ENCODE results near the gene RUFY1. TPM values are rescaled to one million over a fixed set of nuclear protein-coding genes. Genes with fewer than 3 reads are reported as not detected.

The RUFY1 gene
- total and polyA plus RNA-seq, 10 of the 15 experiments (the other 5 are each of a cell fraction or from before 2014, with no cell fraction given), result 5.7 to 36.3 (median 24.5) TPM

DNA sequence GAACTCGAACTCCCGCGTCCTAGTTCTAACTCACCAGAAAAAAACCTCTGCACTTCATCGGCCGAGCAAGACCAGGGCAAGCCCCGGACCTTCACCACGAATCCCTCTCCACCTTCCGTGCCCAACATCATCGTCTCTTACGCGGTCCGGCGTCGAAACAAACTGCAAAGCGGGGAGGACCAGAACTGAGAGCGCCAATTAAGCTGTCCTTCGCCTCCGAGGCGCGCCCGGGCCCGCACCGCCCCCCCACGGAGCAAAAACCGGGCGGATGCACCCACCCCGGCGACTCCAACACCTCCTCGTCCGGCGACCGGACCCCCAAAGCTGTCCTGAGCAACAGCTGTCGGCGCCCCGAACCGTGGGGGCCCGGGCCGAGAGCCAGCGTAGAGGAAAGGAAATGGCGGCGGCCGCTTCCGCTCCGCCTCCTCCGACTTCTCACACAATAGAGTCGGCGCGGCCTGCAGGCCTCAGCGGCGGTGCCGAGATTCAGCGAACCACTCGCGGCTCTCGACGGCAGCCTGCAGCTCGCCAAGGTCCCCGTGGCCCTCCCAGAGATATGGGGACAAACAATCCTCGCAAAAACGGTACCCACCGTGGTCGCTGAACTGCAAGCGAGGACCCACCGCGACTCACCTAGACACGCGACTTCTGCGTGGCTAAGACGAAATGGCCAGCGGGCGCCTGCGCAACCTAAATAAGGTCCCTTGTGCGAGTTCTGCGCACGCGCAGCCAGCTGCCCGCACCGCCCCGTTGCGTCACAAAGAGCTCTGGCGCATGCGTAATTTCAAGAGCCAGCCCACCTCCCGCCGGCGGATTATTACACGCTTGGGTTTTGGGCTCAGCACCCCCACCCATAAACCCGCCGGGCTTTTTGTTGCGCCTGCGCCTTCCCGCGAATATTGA, 72.9 kb downstream of the RUFY1 start, which contains the start of gene HNRNPH1 (continued):
- TF ChIP-seq ETV6 (conservative IDR thresholded peaks at IDR 0.05 in 1 of 2, IDR thresholded peaks at IDR 0.05 in 1 of 2; ENCODE audit: borderline replicate concordance in 1 of 2, low read depth in 1 of 2) (peak in 1 of 2 experiments; percentile 20; a peak in 1 of 4 replicates), SMAD5 (IDR thresholded peaks at IDR 0.05; ENCODE audit: low read depth) (peak; percentile 99), CEBPB (IDR thresholded peaks at IDR 0.05; ENCODE audit: borderline replicate concordance in 1 of 2, low read depth in 2 of 2, low read length in 2 of 2) (peak in 1 of 2 experiments; percentile 41; a peak in 1 of 4 replicates), SMC3 (IDR thresholded peaks at IDR 0.05; ENCODE audit: borderline replicate concordance, low read length) (no peak), EGR1 (IDR thresholded peaks at IDR 0.05; ENCODE audit: borderline replicate concordance in 1 of 2, low read depth in 2 of 2, low read length in 2 of 2) (0 out of 3 replicates have a peak, but pooled peaks of 1 of the 2 experiments have one; percentile 35), GATAD2B (conservative IDR thresholded peaks at IDR 0.05; ENCODE audit: low read depth) (peak; percentile 43), ZNF622 (IDR thresholded peaks at IDR 0.05) (no peak), HDGF (IDR thresholded peaks at IDR 0.05) (peak; percentile 38; the same call in 1 of the 2 replicates), BHLHE40 (IDR thresholded peaks at IDR 0.05; ENCODE audit: borderline replicate concordance in 1 of 2, low read depth in 2 of 2, low read length in 1 of 2) (peak; percentile 41 to 87; a peak in 3 of 4 replicates), BACH1 (IDR thresholded peaks at IDR 0.05; ENCODE audit: borderline replicate concordance) (peak; percentile 81), DPF2 (IDR thresholded peaks at IDR 0.05) (peak; percentile 31), CHD2 (IDR thresholded peaks at IDR 0.05; ENCODE audit: borderline replicate concordance, low read depth, low read length) (no peak), TARDBP (IDR thresholded peaks at IDR 0.05; ENCODE audit: borderline replicate concordance) (peak; percentile 82; the same call in 1 of the 2 replicates), NFYA (IDR thresholded peaks at IDR 0.05; ENCODE audit: borderline replicate concordance, low read depth, low read length) (no peak), IRF4 (IDR thresholded peaks at IDR 0.05; ENCODE audit: low read depth, low read length) (no peak), NFIC (IDR thresholded peaks at IDR 0.05; ENCODE audit: low read depth, low read length) (no peak), IKZF2 (IDR thresholded peaks at IDR 0.05) (no peak), POLR2AphosphoS5 (IDR thresholded peaks at IDR 0.05; ENCODE audit: low read length) (peak; percentile 100)
- TF ChIP-seq, protein P1, sequence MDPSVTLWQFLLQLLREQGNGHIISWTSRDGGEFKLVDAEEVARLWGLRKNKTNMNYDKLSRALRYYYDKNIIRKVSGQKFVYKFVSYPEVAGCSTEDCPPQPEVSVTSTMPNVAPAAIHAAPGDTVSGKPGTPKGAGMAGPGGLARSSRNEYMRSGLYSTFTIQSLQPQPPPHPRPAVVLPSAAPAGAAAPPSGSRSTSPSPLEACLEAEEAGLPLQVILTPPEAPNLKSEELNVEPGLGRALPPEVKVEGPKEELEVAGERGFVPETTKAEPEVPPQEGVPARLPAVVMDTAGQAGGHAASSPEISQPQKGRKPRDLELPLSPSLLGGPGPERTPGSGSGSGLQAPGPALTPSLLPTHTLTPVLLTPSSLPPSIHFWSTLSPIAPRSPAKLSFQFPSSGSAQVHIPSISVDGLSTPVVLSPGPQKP (IDR thresholded peaks at IDR 0.05; ENCODE audit: low read depth, low read length), result no peak
- TF ChIP-seq, protein P2, sequence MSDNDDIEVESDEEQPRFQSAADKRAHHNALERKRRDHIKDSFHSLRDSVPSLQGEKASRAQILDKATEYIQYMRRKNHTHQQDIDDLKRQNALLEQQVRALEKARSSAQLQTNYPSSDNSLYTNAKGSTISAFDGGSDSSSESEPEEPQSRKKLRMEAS (IDR thresholded peaks at IDR 0.05; ENCODE audit: low read depth, low read length), result peak; percentile 84

All from GM12878 (cell line).